Neural cell (in vitro differentiated cells): ENCODE results near the gene SV2C. TPM values are rescaled to one million over a fixed set of nuclear protein-coding genes. Genes with fewer than 3 reads are reported as not detected.

Experiments
- H2AFZ ChIP-seq: fragments of 200-600, 300-800 bp; sonication (generic), shearing (Covaris generic); 2 replicates; pipeline ENCODE4 v1.6.0; 2014; ENCODE audit warnings: low read depth, mild to moderate bottlenecking, antibody characterized with exemption, low read length, moderate library complexity
- H3F3A ChIP-seq: fragments of 200-600 bp; shearing (Covaris generic); 2 replicates; pipeline ENCODE4 v1.6.1; 2016; ENCODE audit warnings: mild to moderate bottlenecking, moderate library complexity, mixed read lengths, antibody characterized with exemption, low read length; ENCODE audit not compliant: insufficient read depth, poor library complexity, severe bottlenecking
- H3K27ac ChIP-seq: fragments of 200-600, 300-800 bp; sonication (generic), shearing (Covaris generic); 2 replicates; pipeline ENCODE4 v1.5.1; 2014; ENCODE audit warnings: mild to moderate bottlenecking, low read length, moderate library complexity
- H3K27me3 ChIP-seq: fragments of 300-800, 200-600 bp; sonication (generic), shearing (Covaris generic); 2 replicates; pipeline ENCODE4 v1.6.0; 2014; ENCODE audit warnings: mild to moderate bottlenecking, low read depth, low read length, moderate library complexity; ENCODE audit not compliant: insufficient read depth
- H3K36me3 ChIP-seq: fragments of 300-800, 200-600 bp; sonication (generic), shearing (Covaris generic); 2 replicates; pipeline ENCODE4 v1.5.1; 2014; ENCODE audit warnings: mild to moderate bottlenecking, antibody characterized with exemption, low read length, moderate library complexity; ENCODE audit not compliant: insufficient read depth
- H3K4me2 ChIP-seq: fragments of 300-800, 200-600 bp; sonication (generic), shearing (Covaris generic); 2 replicates; pipeline ENCODE4 v1.6.0; 2014; ENCODE audit warnings: mild to moderate bottlenecking, low read length
- H3K4me3 ChIP-seq: fragments of 300-800, 200-600 bp; sonication (generic), shearing (Covaris generic); 2 replicates; pipeline ENCODE4 v1.5.1; 2014; ENCODE audit warnings: mild to moderate bottlenecking, low read length, moderate library complexity
- H3K79me2 ChIP-seq: fragments of 200-600 bp; shearing (Covaris generic); replicated peaks from 2 replicates; pipeline ENCODE4 v1.6.0; 2014; ENCODE audit warnings: mild to moderate bottlenecking, low read length, moderate library complexity; ENCODE audit not compliant: insufficient read depth
- H3K9ac ChIP-seq: fragments of 300-800, 200-600 bp; sonication (generic), shearing (Covaris generic); 2 replicates; pipeline ENCODE4 v1.6.1; 2016; ENCODE audit warnings: mild to moderate bottlenecking, low read length, mixed read lengths
- H3K9me2 ChIP-seq: fragments of 200-600 bp; shearing (Covaris generic); 2 replicates; pipeline ENCODE4 v1.6.1; 2016; ENCODE audit warnings: mild to moderate bottlenecking, low read length, mixed read lengths; ENCODE audit not compliant: insufficient read depth
- H3K9me3 ChIP-seq: fragments of 200-600, 300-800 bp; sonication (generic), shearing (Covaris generic); 2 replicates; pipeline ENCODE4 v1.6.1; 2016; ENCODE audit warnings: mild to moderate bottlenecking, mixed run types, low read length, moderate library complexity, mixed read lengths
- H4K20me1 ChIP-seq: fragments of 200-600 bp; shearing (Covaris generic); 2 replicates; pipeline ENCODE4 v1.6.1; 2016; ENCODE audit warnings: mild to moderate bottlenecking, mixed run types; ENCODE audit not compliant: insufficient read depth
- CTCF ChIP-seq: fragments of 450-650 bp; IDR thresholded peaks from 2 replicates; pipeline ENCODE4 v1.5.1; 2014; ENCODE audit warnings: antibody characterized with exemption, mild to moderate bottlenecking, moderate library complexity; ENCODE audit not compliant: poor library complexity, severe bottlenecking
- EP300 ChIP-seq: fragments of 450-650 bp; conservative IDR thresholded peaks from 2 replicates; pipeline ENCODE4 v1.6.1; 2014; ENCODE audit warnings: antibody characterized with exemption, mild to moderate bottlenecking, moderate library complexity; ENCODE audit not compliant: poor library complexity, severe bottlenecking
- EZH2 ChIP-seq: fragments of 200-600, 300-800 bp; shearing (Covaris generic), sonication (generic); IDR thresholded peaks from 2 replicates; pipeline ENCODE4 v1.6.1; 2014; ENCODE audit warnings: antibody characterized with exemption, low read length, borderline replicate concordance, mild to moderate bottlenecking; ENCODE audit not compliant: insufficient read depth, poor library complexity, severe bottlenecking
- MXI1 ChIP-seq: fragments of 450-650 bp; conservative IDR thresholded peaks from 2 replicates; pipeline ENCODE4 v1.6.1; 2014; ENCODE audit warnings: antibody characterized with exemption, mild to moderate bottlenecking; ENCODE audit not compliant: poor library complexity, severe bottlenecking
- POLR2AphosphoS5 ChIP-seq: IDR thresholded peaks from 2 replicates; pipeline ENCODE4 v1.6.1; 2012
- RAD21 ChIP-seq: fragments of 450-650 bp; conservative IDR thresholded peaks from 2 replicates; pipeline ENCODE4 v1.6.1; 2014; ENCODE audit warnings: antibody characterized with exemption, mild to moderate bottlenecking, moderate library complexity
- REST ChIP-seq: IDR thresholded peaks from 2 replicates; pipeline ENCODE4 v1.6.1; 2012; ENCODE audit warnings: borderline replicate concordance
- SMC3 ChIP-seq: fragments of 450-650 bp; conservative IDR thresholded peaks from 2 replicates; pipeline ENCODE4 v1.6.1; 2014; ENCODE audit warnings: antibody characterized with exemption, mild to moderate bottlenecking, moderate library complexity; ENCODE audit not compliant: poor library complexity
- TAF1 ChIP-seq: IDR thresholded peaks from 2 replicates; pipeline ENCODE4 v1.6.1; 2012; ENCODE audit warnings: low read depth
- polyA plus RNA-seq: library from polyadenylated mRNA; depleted of rRNA; stranded (reverse); fragments of >200 nt; gene quantifications from 2 replicates; pipeline ENCODE4 v1.2.3, GENCODE V29; 2014

Gene SV2C
- polyA plus RNA-seq, 1 donor from 2014 or later: 0.45 TPM

GRCh38 chr5:76210946-76211345 lies 127.8 kb downstream of the SV2C start:
- H3K27ac ChIP-seq: no peak overlapping the region
- H4K20me1 ChIP-seq: no peaks in the 10 kb centered on the region
- H3K36me3 ChIP-seq: no peaks in the 10 kb centered on the region
- no peaks in the 10 kb centered on the region for H3K9me2 ChIP-seq
- no peaks in the 10 kb centered on the region for H3K27me3 ChIP-seq
- no peak for TF ChIP-seq SMC3
- no peak for TF ChIP-seq EZH2
- TF ChIP-seq REST: no peak
- TF ChIP-seq CTCF: no peak
- no peak for TF ChIP-seq POLR2AphosphoS5
- TF ChIP-seq MXI1: no peak
- TF ChIP-seq EP300: no peak
- H3K4me2 ChIP-seq: no peak overlapping the region
- H3K9me3 ChIP-seq: no peaks in the 10 kb centered on the region
- H3K79me2 ChIP-seq: no peaks in the 10 kb centered on the region
- no peak overlapping the region for H2AFZ ChIP-seq
- H3F3A ChIP-seq: peaks cover 2% of the 10 kb centered on the region
- H3K9ac ChIP-seq: no peak overlapping the region
- H3K4me3 ChIP-seq: no peak overlapping the region

- H3K9me2 ChIP-seq: no peaks in the 10 kb centered on the region
- peaks cover 4% of the 10 kb centered on the region for H3F3A ChIP-seq
- no peaks in the 10 kb centered on the region for H3K27me3 ChIP-seq
- H3K79me2 ChIP-seq: no peaks in the 10 kb centered on the region
- no peak overlapping the region for H3K4me2 ChIP-seq
- no peak for TF ChIP-seq CTCF
- no peak for TF ChIP-seq MXI1
- no peak for TF ChIP-seq SMC3
- no peak for TF ChIP-seq EP300
- no peak for TF ChIP-seq TAF1
- TF ChIP-seq RAD21: no peak
- no peak for TF ChIP-seq EZH2
- no peak for TF ChIP-seq POLR2AphosphoS5
- TF ChIP-seq REST: no peak
- no peaks in the 10 kb centered on the region for H3K36me3 ChIP-seq
- no peaks in the 10 kb centered on the region for H4K20me1 ChIP-seq
- no peak overlapping the region for H3K4me3 ChIP-seq
- no peaks in the 10 kb centered on the region for H3K9me3 ChIP-seq
- H3K27ac ChIP-seq: no peak overlapping the region
- H3K9ac ChIP-seq: no peak overlapping the region
- no peak overlapping the region for H2AFZ ChIP-seq
Observed at GRCh38 chr5:76213858-76214257, 130.7 kb downstream of the SV2C start.
